Activated CD4-positive, alpha-beta T cell treated with anti-CD3 and anti-CD28 coated beads for 48 hours (primary cell): ENCODE data around the gene LONRF2.
"Not testable (repeated sequence)": the region's sequence is repeated elsewhere in the genome, so short reads cannot be mapped to it uniquely, and the experiment has no call there.

Experiments used
- DNase-seq: peaks from one replicate; pipeline ENCODE4 v3.0.0-alpha.2; 2020

The LONRF2 gene

DNA sequence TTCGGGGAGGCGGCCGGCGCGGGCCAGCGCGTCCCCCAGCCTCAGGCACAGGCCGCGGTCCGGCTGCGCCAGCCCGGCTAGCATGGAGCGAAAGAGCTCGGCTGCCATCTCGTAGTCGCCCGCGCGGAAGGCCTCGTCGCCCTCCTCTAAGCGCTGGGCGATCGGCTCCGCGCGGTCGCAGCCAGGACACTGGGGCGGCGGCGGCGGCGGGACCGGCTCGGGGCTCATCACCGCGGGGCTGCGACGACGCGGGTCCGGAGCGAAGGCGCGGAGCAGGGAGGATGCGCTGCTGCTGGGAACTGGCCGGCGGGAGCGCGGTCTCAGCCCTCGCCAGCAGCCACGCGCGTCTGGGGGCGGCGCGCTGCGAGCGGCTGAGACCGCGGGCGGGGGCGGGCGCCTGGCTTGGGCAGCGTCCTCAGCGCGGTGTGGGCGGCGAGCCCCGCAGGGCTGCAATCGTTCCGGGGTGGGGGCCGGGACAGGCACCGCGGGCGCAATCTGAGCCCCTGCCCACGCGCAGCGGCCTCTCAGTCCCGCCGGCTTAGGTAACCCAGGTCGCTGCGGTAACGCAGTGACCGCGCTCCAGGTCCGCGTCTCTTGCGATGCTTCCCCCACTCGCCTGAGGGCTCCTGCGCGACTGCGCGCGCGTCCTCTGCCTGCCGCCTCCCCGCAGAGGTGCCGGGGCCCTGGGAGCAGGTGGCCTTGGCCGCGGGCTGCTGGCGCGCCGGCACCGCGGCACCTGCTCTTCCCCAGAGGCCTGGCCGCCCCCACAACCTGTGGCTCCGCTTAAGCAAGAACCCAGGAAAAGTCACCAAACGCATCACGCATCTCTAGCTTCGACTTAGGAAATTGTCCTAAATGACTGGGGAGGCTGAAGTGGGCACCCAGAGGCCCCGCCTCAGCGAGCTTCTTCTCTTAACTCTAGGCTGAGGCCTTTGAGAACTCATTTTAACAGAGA, at the start of gene LONRF2:
LONRF2 (minus strand) TSS at position 636 of the 955 bp plus-strand sequence; CDS start at position 228, 408 bp downstream.
- DNase-seq, result peak; percentile 12

DNA sequence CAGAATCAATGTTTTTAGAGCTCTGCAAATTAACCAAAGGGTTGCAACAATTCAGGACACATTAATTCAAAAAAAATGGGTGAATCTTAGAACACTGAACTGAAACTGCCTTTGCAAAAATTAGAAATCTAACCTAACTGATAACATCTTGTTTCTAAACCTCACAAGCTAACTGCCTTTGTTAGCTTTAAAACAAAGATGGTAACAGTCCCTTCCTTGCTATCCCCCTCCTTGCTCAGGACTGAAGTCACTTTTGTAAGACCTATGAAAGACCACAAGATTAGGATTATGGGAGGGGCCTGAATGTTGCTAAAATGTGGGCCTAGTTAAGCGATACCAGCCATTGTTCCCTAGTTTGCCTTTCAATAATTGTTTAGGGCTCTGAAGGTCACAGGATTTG, 44.9 kb upstream of the LONRF2 start:
- DNase-seq, result no peak

DNA sequence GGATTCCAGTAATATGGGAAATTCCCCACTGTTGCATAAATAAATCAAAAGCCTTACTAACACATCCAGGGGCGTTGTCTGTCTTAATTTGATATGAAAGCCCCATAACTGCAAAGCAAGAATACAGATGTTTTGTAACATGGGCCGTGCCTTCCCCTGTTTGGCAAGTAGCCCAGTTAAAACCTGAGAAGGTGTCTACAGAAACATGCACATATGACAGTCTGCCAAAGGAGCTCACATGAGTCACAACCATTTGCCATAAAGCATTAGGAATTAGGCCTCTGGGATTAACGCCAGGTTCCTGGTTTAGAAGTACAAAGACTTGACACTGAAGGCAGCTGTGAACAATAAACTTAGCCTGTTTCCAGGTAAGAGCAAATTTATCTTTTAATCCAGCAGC, 43.1 kb upstream of the LONRF2 start:
- DNase-seq, result no peak

- DNase-seq, result not testable (repeated sequence)
Measured at GRCh38 chr2:100362269-100362668, 40.0 kb upstream of the LONRF2 start.

DNA sequence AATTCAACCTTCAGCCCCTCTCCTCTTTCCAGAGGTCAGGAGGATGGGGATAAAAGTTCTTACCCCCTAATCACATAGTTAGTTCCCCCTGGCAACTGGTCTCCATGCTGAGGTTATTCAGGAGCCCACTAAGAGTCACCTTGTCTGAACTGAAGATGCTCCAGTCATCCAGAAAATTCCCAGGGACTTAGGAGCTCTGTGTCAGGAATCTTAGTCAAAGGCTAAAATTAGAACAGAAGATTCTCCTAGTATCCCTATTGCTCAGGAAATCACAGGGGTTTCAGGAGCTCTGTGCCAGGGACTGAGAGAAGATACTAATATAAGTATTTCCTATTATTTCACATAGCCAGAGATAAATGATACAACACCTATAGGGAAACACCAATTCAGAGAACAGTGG, 37.3 kb upstream of the LONRF2 start:
- DNase-seq, result no peak

- no peak for DNase-seq
Measured at GRCh38 chr2:100358554-100358953, 36.3 kb upstream of the LONRF2 start.

- no peak for DNase-seq
Measured at GRCh38 chr2:100352521-100352920, 30.2 kb upstream of the LONRF2 start.

GRCh38 chr2:100350661-100351185, 28.4 kb upstream of the LONRF2 start:
- DNase-seq, result no peak

GRCh38 chr2:100345144-100345543, 22.8 kb upstream of the LONRF2 start:
- DNase-seq, result not testable (repeated sequence)

DNA sequence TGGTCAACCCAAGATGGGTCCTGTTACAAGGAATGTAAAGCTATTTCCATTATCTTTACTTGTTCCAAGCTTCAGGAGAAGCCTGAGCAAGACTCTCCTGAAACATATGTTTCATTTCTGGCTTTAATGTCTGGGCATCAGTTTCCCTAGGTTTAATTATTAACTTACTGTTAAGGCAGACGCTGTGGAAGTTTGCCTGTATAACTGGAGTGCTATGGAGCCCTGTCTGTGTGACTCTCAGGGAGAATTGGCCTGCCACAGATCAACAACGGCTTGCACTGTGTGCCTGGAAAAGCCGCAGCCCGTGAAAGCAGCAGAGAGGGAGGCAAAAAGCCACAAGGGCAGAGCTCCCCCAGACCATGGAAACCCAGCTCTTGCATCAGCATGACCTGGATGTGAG, 22.1 kb upstream of the LONRF2 start:
- DNase-seq, result no peak

DNA sequence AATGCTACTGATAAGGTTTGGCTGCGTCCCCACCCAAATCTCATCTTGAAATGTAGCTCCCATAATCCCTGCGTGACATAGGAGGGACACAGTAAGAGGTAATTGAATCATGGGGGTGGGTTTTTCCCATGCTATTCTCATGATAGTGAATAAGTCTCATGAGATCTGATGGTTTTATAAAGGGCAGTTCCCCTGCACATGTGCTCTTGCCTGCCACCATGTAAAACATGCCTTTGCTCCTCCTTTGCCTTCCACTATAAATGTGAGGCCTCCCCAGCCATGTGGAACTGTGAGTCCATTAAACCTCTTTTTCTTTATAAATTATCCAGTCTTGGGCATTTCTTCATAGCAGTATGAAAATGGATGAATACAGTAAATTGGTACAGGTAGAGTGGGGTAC, 20.2 kb upstream of the LONRF2 start:
- DNase-seq, result not testable (repeated sequence)

GRCh38 chr2:100339823-100340222, 17.5 kb upstream of the LONRF2 start:
- no peak for DNase-seq

DNA sequence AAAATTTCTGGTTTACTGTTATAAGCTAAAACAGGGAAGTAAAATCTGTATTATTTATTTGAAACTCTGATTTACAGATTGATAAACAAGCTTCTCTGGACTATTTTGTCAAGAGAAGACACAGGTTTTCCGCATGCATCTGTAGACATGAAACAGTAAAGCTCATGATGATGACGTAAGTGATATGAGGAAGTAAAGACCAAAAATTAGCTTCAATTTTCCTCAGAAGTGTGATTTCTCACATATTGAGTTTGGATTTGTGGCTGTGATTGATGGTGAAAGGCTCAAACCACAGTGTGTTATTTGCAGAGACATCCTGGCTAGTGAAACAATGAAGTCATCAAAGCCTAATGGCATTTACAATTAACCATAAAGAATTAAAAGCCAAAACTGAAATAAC, 12.6 kb upstream of the LONRF2 start:
- no peak for DNase-seq

DNA sequence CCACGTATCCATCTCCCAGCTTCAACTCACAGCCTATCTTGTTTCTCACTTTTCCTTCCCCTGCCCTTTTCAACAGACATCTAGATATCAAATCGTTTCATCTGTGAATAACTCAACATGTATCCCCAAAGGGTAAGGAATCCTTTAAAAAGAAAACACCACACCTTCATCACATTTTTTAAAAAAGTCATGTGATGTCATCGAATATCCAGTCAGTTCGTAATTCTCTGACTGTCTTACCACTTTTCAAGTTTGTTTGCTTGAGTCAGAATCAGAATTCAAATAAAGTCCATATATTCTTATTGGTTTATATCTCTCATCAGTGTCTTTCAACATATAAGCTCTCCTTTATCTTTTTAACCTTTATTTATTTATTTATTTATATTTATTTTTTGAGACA, 5.4 kb upstream of the LONRF2 start:
- DNase-seq, result no peak

DNA sequence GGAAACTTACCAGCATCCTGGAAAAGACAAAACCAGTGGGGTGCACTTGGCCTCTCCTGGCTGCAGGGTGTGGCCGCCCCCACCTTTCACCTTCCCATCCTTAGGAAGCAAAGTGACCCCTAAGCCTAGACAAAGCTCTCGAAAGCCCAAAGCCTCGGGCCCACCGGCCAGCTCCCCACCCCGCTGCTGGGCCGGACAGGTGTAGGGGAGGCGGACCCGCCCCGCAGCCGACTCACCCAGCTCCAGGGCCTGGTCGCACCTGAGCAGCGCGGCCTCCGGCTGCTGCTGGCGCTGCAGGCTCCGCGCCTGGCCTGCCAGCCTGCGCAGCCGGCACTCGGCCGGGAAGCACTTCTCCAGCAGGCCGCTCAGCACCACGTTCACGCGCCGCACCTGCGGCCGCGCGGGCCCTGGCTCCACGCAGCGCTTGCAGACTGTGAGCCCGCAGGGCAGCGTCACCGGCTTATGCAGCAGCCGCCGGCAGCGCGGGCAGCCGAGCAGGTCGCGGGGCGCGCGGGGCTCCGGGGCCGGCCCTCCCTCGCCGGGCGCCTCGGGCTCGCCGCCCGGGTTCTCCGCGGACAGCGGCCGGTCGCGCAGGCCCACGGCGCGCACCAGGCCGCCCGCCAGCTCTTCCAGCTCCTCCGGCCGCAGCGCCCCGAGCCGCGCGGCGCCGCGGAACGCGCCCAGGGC, 979 bp downstream of the LONRF2 start:
- peak; percentile 31 for DNase-seq

- DNase-seq, result no peak
Measured at GRCh38 chr2:100320547-100321178, 1.6 kb downstream of the LONRF2 start.

GRCh38 chr2:100317634-100318033, 4.7 kb downstream of the LONRF2 start:
- DNase-seq, result no peak

- no peak for DNase-seq
Measured at GRCh38 chr2:100309973-100310719, 12.2 kb downstream of the LONRF2 start.

GRCh38 chr2:100309311-100309710, 13.0 kb downstream of the LONRF2 start:
- no peak for DNase-seq

- DNase-seq, result no peak
Measured at GRCh38 chr2:100303744-100304143, 18.6 kb downstream of the LONRF2 start.

GRCh38 chr2:100302585-100302892, 19.8 kb downstream of the LONRF2 start:
- no peak for DNase-seq

GRCh38 chr2:100301881-100302584, 20.3 kb downstream of the LONRF2 start:
- DNase-seq, result no peak
